CD1c-positive myeloid dendritic cell (primary cell): ENCODE measurements around the gene GRB2.
"Not testable (repeated sequence)": the region's sequence is repeated elsewhere in the genome, so short reads cannot be mapped to it uniquely, and the experiment has no call there.

Experiments
- DNase-seq: peaks from one replicate; pipeline ENCODE4 v3.0.0-alpha.2; 2016; ENCODE audit errors: extremely low spot score

GRB2 gene

GRCh38 chr17:75405365-75406221 lies at the start of gene GRB2:
Gene GRB2 (minus strand): TSS chr17:75405678. CDS start chr17:75393628, 12,050 bp downstream.
- DNase-seq = peak; percentile 99

- not testable (repeated sequence) for DNase-seq
Measured at GRCh38 chr17:75454672-75455071, 49.2 kb upstream of the GRB2 start.

- DNase-seq = no peak
Measured at GRCh38 chr17:75454193-75454592, 48.7 kb upstream of the GRB2 start.

GRCh38 chr17:75450270-75450669 lies 44.8 kb upstream of the GRB2 start:
- DNase-seq = no peak

GRCh38 chr17:75447951-75448856 lies 42.7 kb upstream of the GRB2 start:
- DNase-seq = no peak

GRCh38 chr17:75445896-75446295 lies 40.4 kb upstream of the GRB2 start:
- DNase-seq = not testable (repeated sequence)

- DNase-seq = no peak
Measured at GRCh38 chr17:75445296-75445695, 39.8 kb upstream of the GRB2 start.

- DNase-seq = no peak
Measured at GRCh38 chr17:75442168-75443103, 37.0 kb upstream of the GRB2 start.

GRCh38 chr17:75440738-75441448 lies 35.4 kb upstream of the GRB2 start:
- no peak for DNase-seq

- no peak for DNase-seq
Measured at GRCh38 chr17:75439287-75439686, 33.8 kb upstream of the GRB2 start.

GRCh38 chr17:75437404-75437803 lies 31.9 kb upstream of the GRB2 start:
- not testable (repeated sequence) for DNase-seq

- DNase-seq = not testable (repeated sequence)
Measured at GRCh38 chr17:75434433-75434832, 29.0 kb upstream of the GRB2 start.

GRCh38 chr17:75433218-75433783 lies 27.8 kb upstream of the GRB2 start:
- DNase-seq = no peak

- DNase-seq = no peak
Measured at GRCh38 chr17:75430159-75430974, 24.9 kb upstream of the GRB2 start.

GRCh38 chr17:75428543-75429469 lies 23.3 kb upstream of the GRB2 start:
- peak; percentile 87 for DNase-seq

GRCh38 chr17:75418531-75418930 lies 13.1 kb upstream of the GRB2 start:
- peak; percentile 59 for DNase-seq

GRCh38 chr17:75417054-75417580 lies 11.6 kb upstream of the GRB2 start:
- no peak for DNase-seq

- DNase-seq = no peak
Measured at GRCh38 chr17:75416006-75416405, 10.5 kb upstream of the GRB2 start.
